ENCODE measurements around the gene CCDC81.
"Not testable (repeated sequence)": the region's sequence is repeated elsewhere in the genome, so short reads cannot be mapped to it uniquely, and the experiment has no call there.

The CCDC81 gene

GRCh38 chr11:86408845-86409244 is 34.2 kb downstream of the CCDC81 start:
- DNase-seq (ENCODE audit: low spot score): no peak
- no peak for TF ChIP-seq CTCF (IDR thresholded peaks at IDR 0.05; ENCODE audit: extremely low read depth, missing control alignments)

GRCh38 chr11:86414032-86414431 is 39.3 kb downstream of the CCDC81 start:
- no peak for TF ChIP-seq CTCF (IDR thresholded peaks at IDR 0.05; ENCODE audit: extremely low read depth, missing control alignments)
- no peak for DNase-seq (ENCODE audit: low spot score)

GRCh38 chr11:86415026-86415425 is 40.3 kb downstream of the CCDC81 start:
- DNase-seq (ENCODE audit: low spot score): no peak
- TF ChIP-seq CTCF (IDR thresholded peaks at IDR 0.05; ENCODE audit: extremely low read depth, missing control alignments): no peak

GRCh38 chr11:86416494-86416893 is 41.8 kb downstream of the CCDC81 start:
- no peak for DNase-seq (ENCODE audit: low spot score)
- TF ChIP-seq CTCF (IDR thresholded peaks at IDR 0.05; ENCODE audit: extremely low read depth, missing control alignments): no peak

GRCh38 chr11:86416951-86417350 is 42.3 kb downstream of the CCDC81 start:
- DNase-seq (ENCODE audit: low spot score): not testable (repeated sequence)

- DNase-seq (ENCODE audit: low spot score): no peak
- TF ChIP-seq CTCF (IDR thresholded peaks at IDR 0.05; ENCODE audit: extremely low read depth, missing control alignments): no peak
Observed at GRCh38 chr11:86418106-86418505, 43.4 kb downstream of the CCDC81 start.

GRCh38 chr11:86418513-86418912 is 43.8 kb downstream of the CCDC81 start:
- TF ChIP-seq CTCF (IDR thresholded peaks at IDR 0.05; ENCODE audit: extremely low read depth, missing control alignments): no peak
- DNase-seq (ENCODE audit: low spot score): no peak

- DNase-seq (ENCODE audit: low spot score): no peak
- TF ChIP-seq CTCF (IDR thresholded peaks at IDR 0.05; ENCODE audit: extremely low read depth, missing control alignments): no peak
Observed at GRCh38 chr11:86418917-86419316, 44.2 kb downstream of the CCDC81 start.

Data from GM20000 (cell line).